ENCODE results near the gene SFMBT2. TPM values are rescaled to one million over a fixed set of nuclear protein-coding genes. Genes with fewer than 3 reads are reported as not detected.

SFMBT2 gene
- total and polyA plus RNA-seq, 2 of the 13 experiments (the other 11 are each of a cell fraction or from before 2014, with no cell fraction given), result 0.01 to 0.02 TPM

DNA sequence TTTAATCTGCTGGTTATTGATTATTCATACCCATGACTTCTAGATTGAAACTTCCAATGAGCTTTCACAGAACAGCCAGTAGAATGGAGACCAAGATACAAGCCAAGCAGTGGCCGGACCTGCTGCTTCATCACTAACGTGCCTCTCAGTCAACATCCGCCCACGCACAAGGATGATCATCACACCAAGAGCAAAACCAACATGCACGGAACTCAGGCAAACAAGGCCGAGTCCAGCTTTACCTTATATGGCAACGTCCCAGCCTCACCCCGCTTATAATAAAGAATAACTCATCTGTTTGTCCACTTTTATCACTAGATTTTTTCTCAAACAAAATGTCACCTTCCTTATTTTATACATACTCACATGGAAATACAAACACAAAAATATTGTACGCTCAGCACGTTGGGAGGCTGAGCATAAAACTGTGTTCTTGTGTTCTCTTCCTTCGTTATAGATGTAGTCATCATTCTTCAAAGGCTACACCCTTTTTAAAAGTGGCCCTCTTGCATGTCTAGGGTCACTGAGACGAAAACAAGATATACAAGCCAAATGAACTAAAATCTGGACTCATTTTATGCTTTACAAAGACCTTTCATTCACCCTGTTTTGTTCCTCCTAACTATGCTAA, 122.7 kb downstream of the SFMBT2 start:
- H3K4me3 ChIP-seq (replicated peaks in 1 of 3; ENCODE audit: insufficient read depth in 1 of 3, low read depth in 2 of 3, low read length in 3 of 3), result no peak overlapping the region
- no peaks in the 10 kb centered on the region; a peak in 1 of 5 replicates for H3K27me3 ChIP-seq (ENCODE audit: control insufficient read depth in 1 of 2, insufficient read depth in 2 of 2, low read length in 2 of 2)
- WGBS (ENCODE audit: low lambda C conversion rate), result 20% methylated on average over 12 of the region's 12 CpGs
- H3K27ac ChIP-seq (ENCODE audit: extremely low read length, insufficient read depth, low read length), result no peak overlapping the region
- DNase-seq (ENCODE audit: low spot score), result peak; percentile 9
- H3K4me1 ChIP-seq (ENCODE audit: insufficient read depth, low read length), result no peaks in the 10 kb centered on the region
- CTCF ChIA-PET (ENCODE audit: low intra/inter-chr PET ratio, low total read pairs), result no interaction called here
- intact Hi-C loops (cut with micrococcal nuclease; ENCODE audit: unreplicated experiment) (no loop called here), in situ Hi-C loops (cut with HindIII; ENCODE audit: extremely low pct_ligation_motif_present, low pct_unique_long_range_greater_than_20kb) (no loop called here)
- peak; percentile 87 for TF ChIP-seq SRF (IDR thresholded peaks at IDR 0.05; ENCODE audit: low read depth, low read length)
- TF ChIP-seq ZNF644 (CRISPR knock-in tag; IDR thresholded peaks at IDR 0.05; ENCODE audit: low read depth), result no peak
- TF ChIP-seq HCFC1 (IDR thresholded peaks at IDR 0.05; ENCODE audit: low read depth, low read length), result no peak
- no peak for TF ChIP-seq FOXA1 (IDR thresholded peaks at IDR 0.05)
- peak; percentile 38; the same call in 1 of the 2 replicates for TF ChIP-seq FOXA1 (CRISPR knock-in tag; IDR thresholded peaks at IDR 0.05)
- TF ChIP-seq ZNF776 (CRISPR knock-in tag; IDR thresholded peaks at IDR 0.05), result no peak
- TF ChIP-seq, protein P1, sequence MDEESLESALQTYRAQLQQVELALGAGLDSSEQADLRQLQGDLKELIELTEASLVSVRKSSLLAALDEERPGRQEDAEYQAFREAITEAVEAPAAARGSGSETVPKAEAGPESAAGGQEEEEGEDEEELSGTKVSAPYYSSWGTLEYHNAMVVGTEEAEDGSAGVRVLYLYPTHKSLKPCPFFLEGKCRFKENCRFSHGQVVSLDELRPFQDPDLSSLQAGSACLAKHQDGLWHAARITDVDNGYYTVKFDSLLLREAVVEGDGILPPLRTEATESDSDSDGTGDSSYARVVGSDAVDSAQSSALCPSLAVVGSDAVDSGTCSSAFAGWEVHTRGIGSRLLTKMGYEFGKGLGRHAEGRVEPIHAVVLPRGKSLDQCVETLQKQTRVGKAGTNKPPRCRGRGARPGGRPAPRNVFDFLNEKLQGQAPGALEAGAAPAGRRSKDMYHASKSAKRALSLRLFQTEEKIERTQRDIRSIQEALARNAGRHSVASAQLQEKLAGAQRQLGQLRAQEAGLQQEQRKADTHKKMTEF (CRISPR knock-in tag; IDR thresholded peaks at IDR 0.05), result no peak
- TF ChIP-seq NCOA2 (CRISPR knock-in tag; IDR thresholded peaks at IDR 0.05), result no peak
- TF ChIP-seq MAFF (IDR thresholded peaks at IDR 0.05; ENCODE audit: low read depth, low read length), result 0 out of 2 replicates have a peak, but pooled peaks have one; percentile 9
- TF ChIP-seq TOE1 (CRISPR knock-in tag; IDR thresholded peaks at IDR 0.05), result no peak
- no peak for TF ChIP-seq CREM (IDR thresholded peaks at IDR 0.05)
- no peak for TF ChIP-seq CREM (CRISPR knock-in tag; IDR thresholded peaks at IDR 0.05)
- TF ChIP-seq PLRG1 (conservative IDR thresholded peaks at IDR 0.05), result no peak
- no peak for TF ChIP-seq ZFP37 (CRISPR knock-in tag; IDR thresholded peaks at IDR 0.05; ENCODE audit: borderline replicate concordance)
- no peak for TF ChIP-seq MBNL3 (CRISPR knock-in tag; conservative IDR thresholded peaks at IDR 0.05)
- TF ChIP-seq, protein P2, sequence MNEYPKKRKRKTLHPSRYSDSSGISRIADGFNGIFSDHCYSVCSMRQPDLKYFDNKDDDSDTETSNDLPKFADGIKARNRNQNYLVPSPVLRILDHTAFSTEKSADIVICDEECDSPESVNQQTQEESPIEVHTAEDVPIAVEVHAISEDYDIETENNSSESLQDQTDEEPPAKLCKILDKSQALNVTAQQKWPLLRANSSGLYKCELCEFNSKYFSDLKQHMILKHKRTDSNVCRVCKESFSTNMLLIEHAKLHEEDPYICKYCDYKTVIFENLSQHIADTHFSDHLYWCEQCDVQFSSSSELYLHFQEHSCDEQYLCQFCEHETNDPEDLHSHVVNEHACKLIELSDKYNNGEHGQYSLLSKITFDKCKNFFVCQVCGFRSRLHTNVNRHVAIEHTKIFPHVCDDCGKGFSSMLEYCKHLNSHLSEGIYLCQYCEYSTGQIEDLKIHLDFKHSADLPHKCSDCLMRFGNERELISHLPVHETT (CRISPR knock-in tag; conservative IDR thresholded peaks at IDR 0.05), result no peak
- TF ChIP-seq, protein P3, sequence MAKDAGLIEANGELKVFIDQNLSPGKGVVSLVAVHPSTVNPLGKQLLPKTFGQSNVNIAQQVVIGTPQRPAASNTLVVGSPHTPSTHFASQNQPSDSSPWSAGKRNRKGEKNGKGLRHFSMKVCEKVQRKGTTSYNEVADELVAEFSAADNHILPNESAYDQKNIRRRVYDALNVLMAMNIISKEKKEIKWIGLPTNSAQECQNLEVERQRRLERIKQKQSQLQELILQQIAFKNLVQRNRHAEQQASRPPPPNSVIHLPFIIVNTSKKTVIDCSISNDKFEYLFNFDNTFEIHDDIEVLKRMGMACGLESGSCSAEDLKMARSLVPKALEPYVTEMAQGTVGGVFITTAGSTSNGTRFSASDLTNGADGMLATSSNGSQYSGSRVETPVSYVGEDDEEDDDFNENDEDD (CRISPR knock-in tag; IDR thresholded peaks at IDR 0.05; ENCODE audit: borderline replicate concordance), result no peak
- H3K79me2 ChIP-seq (ENCODE audit: insufficient read depth, low read length), result no peaks in the 10 kb centered on the region
- no peak overlapping the region for H2AFZ ChIP-seq (ENCODE audit: low read length)
- no peak overlapping the region for H3K9ac ChIP-seq (ENCODE audit: insufficient read depth, low read depth, low read length)
- no peaks in the 10 kb centered on the region for H3K36me3 ChIP-seq (replicated peaks in 1 of 2; ENCODE audit: control insufficient read depth in 1 of 2, insufficient read depth in 2 of 2, low read length in 2 of 2)
- no peak for FAIRE-seq
- no peaks in the 10 kb centered on the region for H3K9me3 ChIP-seq (ENCODE audit: low read length)
- no peaks in the 10 kb centered on the region for H4K20me1 ChIP-seq (ENCODE audit: insufficient read depth, low read length)
- POLR2A ChIA-PET, result no interaction called here
- no TSS peak for BruUV-seq (replicated peaks)
- no peak overlapping the region for H3K4me2 ChIP-seq (ENCODE audit: low read depth, low read length)
- no peak for ATAC-seq

Data from HepG2 (cell line).